ENCODE results near the gene FREM3.

- no peak for TF ChIP-seq CTCF (IDR thresholded peaks at IDR 0.05)
- TF ChIP-seq EZH2 (IDR thresholded peaks at IDR 0.05), result no peak
Measured at GRCh38 chr4:143713553-143713952, 13.1 kb upstream of the FREM3 start.
